ENCODE results near the gene MTERF2. TPM values are rescaled to one million over a fixed set of nuclear protein-coding genes. Genes with fewer than 3 reads are reported as not detected.

MTERF2 gene
- total and polyA plus RNA-seq, 10 of the 15 experiments (the other 5 are each of a cell fraction or from before 2014, with no cell fraction given), result 2.1 to 9.8 (median 6.7) TPM

DNA sequence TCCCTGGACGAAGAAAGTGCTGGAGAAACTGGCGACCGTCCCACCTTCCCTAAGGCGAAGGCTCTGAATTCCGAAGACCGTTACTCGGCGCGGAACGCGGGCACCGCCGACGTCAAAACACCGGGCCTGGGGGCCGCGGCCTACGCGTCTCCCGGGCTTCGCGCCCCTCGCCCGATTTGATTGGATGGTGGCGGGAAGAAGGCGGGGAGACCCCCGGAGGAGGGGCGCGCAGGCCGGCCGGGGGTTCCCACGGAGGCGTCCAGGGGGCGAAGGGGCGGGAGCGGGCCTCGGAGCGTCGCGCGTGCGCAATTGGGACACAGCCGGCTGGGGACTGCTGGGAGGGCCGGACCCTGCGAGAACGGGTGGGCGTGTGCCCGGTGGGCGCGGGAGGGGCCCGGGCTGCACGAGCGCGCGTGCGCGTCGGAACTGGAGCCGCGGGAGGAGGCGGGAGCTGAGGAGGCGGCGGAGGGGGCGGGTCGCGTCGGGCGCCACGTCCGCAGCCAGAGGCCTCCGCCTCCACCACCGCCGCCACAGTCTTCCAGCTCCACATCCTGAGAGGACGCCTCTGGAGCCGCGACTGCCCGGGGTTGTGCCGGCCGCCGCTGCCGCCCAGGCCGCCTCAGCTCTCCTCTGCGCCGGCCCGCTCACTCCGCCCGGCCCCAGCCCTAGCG is 31.4 kb downstream of the MTERF2 start, which contains the start of gene TMEM263:
Gene TMEM263 (plus strand): TSS at position 531 of the 671 bp plus-strand sequence. CDS start 11,210 bp downstream, outside the sequence.
- H3K27me3 ChIP-seq (replicated peaks in 1 of 2; ENCODE audit: control insufficient read depth in 2 of 2, insufficient read depth in 2 of 2, low read length in 1 of 2), result no peaks in the 10 kb centered on the region
- intact Hi-C loops (cut with micrococcal nuclease; ENCODE audit: unreplicated experiment), result no loop called here
- in situ Hi-C loops (cut with MboI), result no loop called here
- SMC1A ChIA-PET (ENCODE audit: uncharacterized antibody, unreplicated experiment), result interaction anchor here (2.2 kb wide), 1 partner anchor 32 kb away, joined by 8 read pairs; the partner anchor contains the start of gene MTERF2
- H3K36me3 ChIP-seq (ENCODE audit: control insufficient read depth in 2 of 2, insufficient read depth in 2 of 2, low read length in 1 of 2), result 0 out of 4 replicates have a peak, but pooled peaks cover 0 to 3% of the 10 kb centered on the region in 2 experiments
- peaks cover 4% of the 10 kb centered on the region; the same call in 1 of the 2 replicates for H3K4me1 ChIP-seq (ENCODE audit: control insufficient read depth, insufficient read depth, low read length)
- peak within 1 kb of the TSS; percentile 81 for H3K4me3 ChIP-seq
- H3K79me2 ChIP-seq (ENCODE audit: control insufficient read depth, insufficient read depth, low read length), result peaks cover 35% of the 10 kb centered on the region
- CTCF ChIA-PET, result interaction anchor here (0.6 to 2.0 kb wide), 4 partner anchors 25 to 149 kb away, joined by 3 to 6 read pairs (median 4); no protein-coding TSS in a partner anchor
- BruUV-seq (replicated peaks), result no TSS peak
- peak; percentile 83 for DNase-seq (ENCODE audit: low read depth, low spot score)
- 2% methylated on average over 71 of the region's 88 CpGs for WGBS (ENCODE audit: insufficient coverage, insufficient replicate concordance, low lambda C conversion rate, missing lambda C conversion rate)
- peak within 1 kb of the TSS; percentile 95 for H2AFZ ChIP-seq (ENCODE audit: control insufficient read depth, low read depth, low read length)
- H3K9me3 ChIP-seq (replicated peaks; ENCODE audit: control insufficient read depth, insufficient read depth, low read length), result no peaks in the 10 kb centered on the region
- H4K20me1 ChIP-seq (ENCODE audit: control insufficient read depth, insufficient read depth), result no peaks in the 10 kb centered on the region
- H3K9ac ChIP-seq (ENCODE audit: control insufficient read depth, insufficient read depth, low read length), result peak within 1 kb of the TSS; percentile 78
- H3K4me2 ChIP-seq (ENCODE audit: control insufficient read depth, insufficient read depth), result peak within 1 kb of the TSS; percentile 77
- RAD21 ChIA-PET (ENCODE audit: unreplicated experiment), result interaction anchor here (0.9 to 1.2 kb wide), 3 partner anchors 16 to 135 kb away, joined by 3 to 5 read pairs (median 3); no protein-coding TSS in a partner anchor
- POLR2A ChIA-PET, result interaction anchor here (0.8 to 2.0 kb wide), 4 partner anchors 22 to 598 kb away, joined by 3 to 12 read pairs (median 3); partner anchors contain the start of genes MTERF2 and POLR3B
- FAIRE-seq, result peak; percentile 77
- ATAC-seq, result peak; percentile 88
- H3K27ac ChIP-seq (ENCODE audit: control insufficient read depth, insufficient read depth), result peak within 1 kb of the TSS; percentile 74
- TF ChIP-seq BMI1 (IDR thresholded peaks at IDR 0.05; ENCODE audit: borderline replicate concordance) (no peak), ESRRA (IDR thresholded peaks at IDR 0.05; ENCODE audit: low read length) (no peak), NKRF (conservative IDR thresholded peaks at IDR 0.05) (peak; percentile 91), FOXM1 (IDR thresholded peaks at IDR 0.05; ENCODE audit: low read depth, low read length) (no peak), ZNF687 (IDR thresholded peaks at IDR 0.05) (peak; percentile 58), JUND (IDR thresholded peaks at IDR 0.05; ENCODE audit: low read depth, low read length) (no peak), SUPT20H (IDR thresholded peaks at IDR 0.05; ENCODE audit: borderline replicate concordance, control insufficient read depth, low read depth, low read length) (no peak), ZNF622 (IDR thresholded peaks at IDR 0.05) (no peak), GABPA (IDR thresholded peaks at IDR 0.05; ENCODE audit: low read depth) (no peak), RAD51 (IDR thresholded peaks at IDR 0.05) (no peak), ZBED1 (IDR thresholded peaks at IDR 0.05; ENCODE audit: borderline replicate concordance) (no peak), GATAD2B (conservative IDR thresholded peaks at IDR 0.05; ENCODE audit: low read depth) (peak; percentile 83), ZZZ3 (IDR thresholded peaks at IDR 0.05; ENCODE audit: control insufficient read depth, insufficient read length, low read depth) (no peak), BACH1 (IDR thresholded peaks at IDR 0.05; ENCODE audit: borderline replicate concordance) (peak; percentile 74), TARDBP (IDR thresholded peaks at IDR 0.05; ENCODE audit: borderline replicate concordance) (no peak)
- TF ChIP-seq, protein P1, sequence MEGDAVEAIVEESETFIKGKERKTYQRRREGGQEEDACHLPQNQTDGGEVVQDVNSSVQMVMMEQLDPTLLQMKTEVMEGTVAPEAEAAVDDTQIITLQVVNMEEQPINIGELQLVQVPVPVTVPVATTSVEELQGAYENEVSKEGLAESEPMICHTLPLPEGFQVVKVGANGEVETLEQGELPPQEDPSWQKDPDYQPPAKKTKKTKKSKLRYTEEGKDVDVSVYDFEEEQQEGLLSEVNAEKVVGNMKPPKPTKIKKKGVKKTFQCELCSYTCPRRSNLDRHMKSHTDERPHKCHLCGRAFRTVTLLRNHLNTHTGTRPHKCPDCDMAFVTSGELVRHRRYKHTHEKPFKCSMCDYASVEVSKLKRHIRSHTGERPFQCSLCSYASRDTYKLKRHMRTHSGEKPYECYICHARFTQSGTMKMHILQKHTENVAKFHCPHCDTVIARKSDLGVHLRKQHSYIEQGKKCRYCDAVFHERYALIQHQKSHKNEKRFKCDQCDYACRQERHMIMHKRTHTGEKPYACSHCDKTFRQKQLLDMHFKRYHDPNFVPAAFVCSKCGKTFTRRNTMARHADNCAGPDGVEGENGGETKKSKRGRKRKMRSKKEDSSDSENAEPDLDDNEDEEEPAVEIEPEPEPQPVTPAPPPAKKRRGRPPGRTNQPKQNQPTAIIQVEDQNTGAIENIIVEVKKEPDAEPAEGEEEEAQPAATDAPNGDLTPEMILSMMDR (IDR thresholded peaks at IDR 0.05 in 2 of 3, conservative IDR thresholded peaks at IDR 0.05 in 1 of 3; ENCODE audit: control insufficient read depth in 2 of 3, extremely low read depth in 1 of 3, insufficient read depth in 1 of 3, low read depth in 3 of 3, low read length in 3 of 3), result no peak

Data from GM12878 (cell line).